KMS-11 (cell line): ENCODE results near the gene DNAJC4.

Source experiments
- H2AFZ ChIP-seq: fragments of 200-600 bp; sonication (generic); 2 replicates; pipeline ENCODE4 v1.6.1; 2016; ENCODE audit warnings: antibody characterized with exemption, mixed run types, low read depth
- H3K27ac ChIP-seq: fragments of 200-600 bp; sonication (generic); 2 replicates; pipeline ENCODE4 v1.6.1; 2016; ENCODE audit warnings: mild to moderate bottlenecking, mixed run types
- H3K27me3 ChIP-seq: fragments of 200-600 bp; sonication (generic); 2 replicates; pipeline ENCODE4 v1.6.1; 2017; ENCODE audit warnings: mild to moderate bottlenecking, low read depth, mixed run types, moderate library complexity; ENCODE audit not compliant: insufficient read depth
- H3K36me3 ChIP-seq: fragments of 200-600 bp; sonication (generic); 2 replicates; pipeline ENCODE4 v1.6.1; 2017; ENCODE audit warnings: mild to moderate bottlenecking, mixed run types; ENCODE audit not compliant: insufficient read depth
- H3K4me1 ChIP-seq: fragments of 200-600 bp; sonication (generic); 2 replicates; pipeline ENCODE4 v1.6.1; 2016; ENCODE audit warnings: mild to moderate bottlenecking, low read depth, mixed run types; ENCODE audit not compliant: poor library complexity, severe bottlenecking
- H3K4me2 ChIP-seq: fragments of 200-600 bp; sonication (generic); 2 replicates; pipeline ENCODE4 v1.7.0; 2016; ENCODE audit warnings: mild to moderate bottlenecking, mixed run types
- H3K4me3 ChIP-seq: fragments of 200-600 bp; sonication (generic); IDR thresholded peaks from 2 replicates; pipeline ENCODE4 v1.6.1; 2017; ENCODE audit warnings: low read depth, low read length, mixed read lengths; ENCODE audit not compliant: insufficient read depth
- H3K79me2 ChIP-seq: fragments of 200-600 bp; sonication (generic); 2 replicates; pipeline ENCODE4 v1.6.1; 2016; ENCODE audit warnings: low read depth, mixed run types; ENCODE audit not compliant: insufficient read depth
- H3K9ac ChIP-seq: fragments of 200-600 bp; sonication (generic); 2 replicates; pipeline ENCODE4 v1.6.1; 2016; ENCODE audit warnings: mild to moderate bottlenecking, mixed run types
- H4K20me1 ChIP-seq: fragments of 200-600 bp; sonication (generic); 2 replicates; pipeline ENCODE4 v1.6.1; 2016; ENCODE audit warnings: mild to moderate bottlenecking, mixed run types; ENCODE audit not compliant: insufficient read depth
- TF ChIP-seq, protein P1 (sequence below): fragments of 200-600 bp; sonication (generic); conservative IDR thresholded peaks from 2 replicates; pipeline ENCODE4 v1.6.1; 2017; ENCODE audit warnings: low read depth, mild to moderate bottlenecking, antibody characterized with exemption, low read length, moderate library complexity, mixed read lengths

DNAJC4 gene

DNA sequence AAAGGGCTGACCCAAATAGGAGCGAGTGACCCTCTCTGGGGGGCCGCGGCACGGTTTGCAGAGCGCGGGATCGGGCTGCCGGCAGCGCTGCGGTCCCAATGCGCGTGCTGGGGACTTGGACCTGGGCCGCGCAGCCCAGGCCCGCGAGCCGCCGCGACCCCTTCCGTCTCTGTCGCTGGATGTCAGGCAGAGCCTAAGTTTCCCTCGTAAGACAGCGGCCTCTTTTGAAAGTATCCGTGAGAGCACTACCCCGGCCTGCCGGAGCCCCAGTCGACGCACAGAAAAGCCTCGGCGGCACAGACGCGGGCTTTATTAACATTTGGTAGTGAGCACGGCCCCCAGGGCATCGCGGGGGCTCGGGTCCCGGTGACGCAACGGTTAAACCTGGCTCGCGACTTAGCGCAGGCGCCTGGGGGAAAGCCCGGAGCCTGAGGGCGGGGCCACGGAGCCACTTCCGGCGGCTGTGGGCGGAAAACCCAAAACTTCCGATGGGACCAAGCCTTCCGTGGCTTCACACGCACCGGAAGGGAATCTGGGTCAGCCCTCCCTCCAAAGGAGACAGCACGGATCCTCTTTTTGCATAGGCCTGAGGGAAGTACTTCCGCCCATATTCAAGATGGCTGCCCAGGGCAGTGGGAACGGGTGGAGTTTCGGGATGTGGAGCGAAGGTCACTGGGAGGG is 39.3 kb downstream of the DNAJC4 start:
- H3K27ac ChIP-seq: peak overlapping the region; percentile 87
- no peaks in the 10 kb centered on the region for H3K27me3 ChIP-seq
- TF ChIP-seq, protein P1, sequence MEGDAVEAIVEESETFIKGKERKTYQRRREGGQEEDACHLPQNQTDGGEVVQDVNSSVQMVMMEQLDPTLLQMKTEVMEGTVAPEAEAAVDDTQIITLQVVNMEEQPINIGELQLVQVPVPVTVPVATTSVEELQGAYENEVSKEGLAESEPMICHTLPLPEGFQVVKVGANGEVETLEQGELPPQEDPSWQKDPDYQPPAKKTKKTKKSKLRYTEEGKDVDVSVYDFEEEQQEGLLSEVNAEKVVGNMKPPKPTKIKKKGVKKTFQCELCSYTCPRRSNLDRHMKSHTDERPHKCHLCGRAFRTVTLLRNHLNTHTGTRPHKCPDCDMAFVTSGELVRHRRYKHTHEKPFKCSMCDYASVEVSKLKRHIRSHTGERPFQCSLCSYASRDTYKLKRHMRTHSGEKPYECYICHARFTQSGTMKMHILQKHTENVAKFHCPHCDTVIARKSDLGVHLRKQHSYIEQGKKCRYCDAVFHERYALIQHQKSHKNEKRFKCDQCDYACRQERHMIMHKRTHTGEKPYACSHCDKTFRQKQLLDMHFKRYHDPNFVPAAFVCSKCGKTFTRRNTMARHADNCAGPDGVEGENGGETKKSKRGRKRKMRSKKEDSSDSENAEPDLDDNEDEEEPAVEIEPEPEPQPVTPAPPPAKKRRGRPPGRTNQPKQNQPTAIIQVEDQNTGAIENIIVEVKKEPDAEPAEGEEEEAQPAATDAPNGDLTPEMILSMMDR: no peak
- no peaks in the 10 kb centered on the region for H4K20me1 ChIP-seq
- peak overlapping the region; percentile 86 for H3K9ac ChIP-seq
- peaks cover 14% of the 10 kb centered on the region for H3K4me1 ChIP-seq
- H3K79me2 ChIP-seq: no peaks in the 10 kb centered on the region
- peak overlapping the region; percentile 86 for H3K4me2 ChIP-seq
- no peak overlapping the region for H3K4me3 ChIP-seq
- H2AFZ ChIP-seq: peak overlapping the region; percentile 68
- no peaks in the 10 kb centered on the region for H3K36me3 ChIP-seq

- no peak overlapping the region for H3K4me2 ChIP-seq
- no peaks in the 10 kb centered on the region for H3K27me3 ChIP-seq
- H2AFZ ChIP-seq: no peak overlapping the region
- TF ChIP-seq, protein P1: no peak
- H3K27ac ChIP-seq: no peak overlapping the region
- H3K36me3 ChIP-seq: no peaks in the 10 kb centered on the region
- no peaks in the 10 kb centered on the region for H3K79me2 ChIP-seq
- no peaks in the 10 kb centered on the region for H4K20me1 ChIP-seq
- H3K4me3 ChIP-seq: no peak overlapping the region
- H3K4me1 ChIP-seq: peaks cover 6% of the 10 kb centered on the region
- H3K9ac ChIP-seq: no peak overlapping the region
Observed at GRCh38 chr11:64275031-64275800, 44.9 kb downstream of the DNAJC4 start.

DNA sequence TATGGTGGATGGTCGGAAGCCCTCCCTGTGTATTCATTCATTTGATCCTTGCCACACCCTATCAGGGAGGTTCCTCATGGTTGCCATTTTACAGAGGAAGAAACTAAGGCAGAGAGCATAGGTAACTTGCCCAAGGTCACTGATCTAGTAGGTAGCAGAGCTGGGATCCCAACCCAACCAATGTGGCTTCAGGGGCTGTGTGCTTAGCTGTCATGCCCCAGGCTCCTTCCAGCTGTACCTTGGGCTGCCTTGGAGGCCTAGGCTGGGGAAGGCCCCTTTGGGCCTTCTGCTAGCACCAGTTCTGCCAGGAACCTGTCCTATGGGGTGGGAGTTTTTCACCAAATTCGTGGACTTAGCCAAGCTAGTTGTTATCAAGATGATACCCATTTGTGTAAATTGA is 45.5 kb downstream of the DNAJC4 start:
- Histone ChIP-seq H3K4me1 (peaks cover 6% of the 10 kb centered on the region), H3K4me2 (no peak overlapping the region), H2AFZ (no peak overlapping the region), H3K4me3 (no peak overlapping the region), H3K27me3 (no peaks in the 10 kb centered on the region), H3K27ac (no peak overlapping the region), H3K9ac (no peak overlapping the region), H3K79me2 (no peaks in the 10 kb centered on the region), H4K20me1 (no peaks in the 10 kb centered on the region), H3K36me3 (no peaks in the 10 kb centered on the region)
- TF ChIP-seq, protein P1: no peak

DNA sequence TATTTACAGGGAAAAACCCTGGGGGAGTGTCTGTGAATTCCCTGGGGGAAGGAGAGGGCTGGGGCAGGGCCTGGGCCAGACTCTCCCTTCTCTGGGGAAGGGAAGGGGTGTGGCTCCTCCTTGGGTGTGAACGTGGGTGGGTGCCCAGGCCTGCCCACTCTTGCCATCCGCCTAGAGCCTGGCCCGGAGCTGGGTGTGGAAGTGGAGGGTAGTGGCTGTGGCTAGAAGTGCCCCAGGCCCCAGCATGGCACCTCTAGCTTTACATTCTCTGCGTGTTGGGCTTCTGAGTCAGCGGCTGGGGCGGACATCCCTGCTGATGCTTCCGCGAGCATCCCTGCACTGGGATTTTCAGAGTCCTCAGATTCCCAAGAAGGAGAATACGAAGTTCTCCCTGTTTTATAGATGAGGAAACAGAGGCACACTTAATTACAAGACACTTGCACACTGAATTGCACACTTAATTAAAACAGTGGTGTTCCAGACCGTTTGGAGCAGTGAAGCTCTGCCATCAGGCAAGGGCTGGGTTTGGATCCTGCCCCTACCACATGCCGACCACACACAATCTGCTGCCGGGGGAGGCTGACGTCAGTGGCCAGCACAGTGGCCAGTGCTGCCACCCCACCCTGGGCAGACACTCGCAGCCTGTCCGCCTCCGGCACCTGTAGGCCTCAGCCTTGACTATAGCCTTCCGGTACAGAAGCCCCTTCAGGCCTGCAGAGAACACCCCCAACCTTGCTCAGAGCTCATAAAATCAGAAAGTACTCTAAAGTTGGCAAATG is 46.5 kb downstream of the DNAJC4 start:
- Histone ChIP-seq H4K20me1 (no peaks in the 10 kb centered on the region), H3K9ac (no peak overlapping the region), H3K4me3 (no peak overlapping the region), H3K27ac (no peak overlapping the region), H3K27me3 (no peaks in the 10 kb centered on the region), H3K36me3 (no peaks in the 10 kb centered on the region), H3K4me1 (peaks cover 4% of the 10 kb centered on the region), H2AFZ (no peak overlapping the region), H3K4me2 (no peak overlapping the region), H3K79me2 (no peaks in the 10 kb centered on the region)
- TF ChIP-seq, protein P1: no peak
